GM12878 (cell line): ENCODE results near the gene RAD17. TPM values are rescaled to one million over a fixed set of nuclear protein-coding genes. Genes with fewer than 3 reads are reported as not detected.
A peak's percentile ranks its signal among the peaks of the same experiment; 100 is the strongest.

Experiments
- CREB1 ChIP-seq: IDR thresholded peaks from 2 replicates; pipeline ENCODE4 v1.6.1; 2012; ENCODE audit warnings: low read depth, mild to moderate bottlenecking, inconsistent platforms
- EP300 ChIP-seq, 2 experiments: fragments of 150-350 bp in 1 of 2; IDR thresholded peaks; 2 replicates each; pipeline ENCODE4 v1.6.1; 2011 to 2012; ENCODE audit warnings: low read depth in 2 of 2, low read length in 2 of 2, borderline replicate concordance in 1 of 2, improper control_type of control experiment in 1 of 2, inconsistent platforms in 1 of 2; ENCODE audit not compliant: control insufficient read depth in 1 of 2
- EZH2 ChIP-seq: IDR thresholded peaks from 2 replicates; pipeline ENCODE4 v1.6.1; 2012; ENCODE audit warnings: low read depth, mild to moderate bottlenecking, control low read depth, inconsistent platforms, low read length, borderline replicate concordance; ENCODE audit not compliant: control insufficient read depth
- FOXK2 ChIP-seq: fragments of 450-650 bp; IDR thresholded peaks from 2 replicates; pipeline ENCODE4 v1.6.1; 2017; ENCODE audit warnings: mild to moderate bottlenecking, moderate library complexity
- GATAD2B ChIP-seq: fragments of 450-650 bp; conservative IDR thresholded peaks from 2 replicates; pipeline ENCODE4 v1.6.1; 2017; ENCODE audit warnings: low read depth, mild to moderate bottlenecking, moderate library complexity
- HDAC2 ChIP-seq: fragments of 200-600 bp; sonication (generic); IDR thresholded peaks from 2 replicates; pipeline ENCODE4 v1.6.1; 2017
- KAT2A ChIP-seq: conservative IDR thresholded peaks from 2 replicates; pipeline ENCODE4 v1.6.1; 2011; ENCODE audit warnings: low read depth, low read length; ENCODE audit not compliant: control insufficient read depth
- MXI1 ChIP-seq: fragments of 150-350 bp; IDR thresholded peaks from 2 replicates; pipeline ENCODE4 v1.6.1; 2011; ENCODE audit warnings: low read depth, mild to moderate bottlenecking, inconsistent platforms, low read length, improper control_type of control experiment
- NFIC ChIP-seq: IDR thresholded peaks from 2 replicates; pipeline ENCODE4 v1.6.1; 2012; ENCODE audit warnings: low read depth, mild to moderate bottlenecking, inconsistent platforms, low read length, moderate library complexity
- NR2C2 ChIP-seq: IDR thresholded peaks from 2 replicates; pipeline ENCODE4 v1.6.1; 2011; ENCODE audit warnings: borderline replicate concordance, low read depth; ENCODE audit not compliant: control insufficient read depth, insufficient read length
- NRF1 ChIP-seq: conservative IDR thresholded peaks from 2 replicates; pipeline ENCODE4 v1.6.1; 2011; ENCODE audit warnings: mild to moderate bottlenecking, low read depth, low read length, improper control_type of control experiment
- PML ChIP-seq: IDR thresholded peaks from 2 replicates; pipeline ENCODE4 v1.6.1; 2012; ENCODE audit warnings: low read length, inconsistent platforms
- POLR2AphosphoS5 ChIP-seq: IDR thresholded peaks from 2 replicates; pipeline ENCODE4 v1.6.1; 2011; ENCODE audit warnings: mild to moderate bottlenecking, low read length, inconsistent platforms
- RAD21 ChIP-seq: IDR thresholded peaks from 2 replicates; pipeline ENCODE4 v1.6.1; 2011; ENCODE audit warnings: mild to moderate bottlenecking, low read depth, low read length, moderate library complexity; ENCODE audit not compliant: insufficient read depth
- RELA ChIP-seq: fragments of 450-650 bp; IDR thresholded peaks from 2 replicates; pipeline ENCODE4 v1.8.0; 2014; ENCODE audit warnings: borderline replicate concordance; ENCODE audit not compliant: partially characterized antibody
- SPI1 ChIP-seq: IDR thresholded peaks from 2 replicates; pipeline ENCODE4 v1.6.1; 2011; ENCODE audit warnings: low read depth, mild to moderate bottlenecking, low read length, moderate library complexity, borderline replicate concordance; ENCODE audit not compliant: insufficient read depth
- SRF ChIP-seq, 2 experiments: IDR thresholded peaks; 2 replicates each; pipeline ENCODE4 v1.6.1; 2011; ENCODE audit warnings: low read depth in 2 of 2, low read length in 2 of 2, mild to moderate bottlenecking in 1 of 2, moderate library complexity in 1 of 2
- SUPT20H ChIP-seq: IDR thresholded peaks from 2 replicates; pipeline ENCODE4 v1.6.1; 2011; ENCODE audit warnings: low read depth, mild to moderate bottlenecking, low read length, moderate library complexity, borderline replicate concordance; ENCODE audit not compliant: control insufficient read depth
- TCF12 ChIP-seq: IDR thresholded peaks from 2 replicates; pipeline ENCODE4 v1.6.1; 2011; ENCODE audit warnings: low read depth, mild to moderate bottlenecking, low read length
- YY1 ChIP-seq: IDR thresholded peaks from 2 replicates; pipeline ENCODE4 v1.6.1; 2011; ENCODE audit warnings: low read depth, mild to moderate bottlenecking, low read length
- ZNF384 ChIP-seq: IDR thresholded peaks from 2 replicates; pipeline ENCODE4 v1.6.1; 2012; ENCODE audit warnings: low read depth, mild to moderate bottlenecking, low read length, improper control_type of control experiment, borderline replicate concordance
- polyA plus RNA-seq, 11 experiments: library from polyadenylated mRNA; depleted of rRNA in 4 of 11; unstranded in 6 of 11; stranded (reverse) in 5 of 11; fragments of >200 nt; fragmentation: Nextera tagmentation in 4 of 11; fragmentation: Illumina TruSeq in 1 of 11; extraction: Ambion mirVana in 4 of 11; extraction: Trizol in 1 of 11; gene quantifications; 1 replicate in 1 of 11; 2 replicates in 10 of 11; pipeline versions ENCODE4 v1.2.1 to v1.2.3, GENCODE V29; 2011 to 2016; ENCODE audit warnings: inconsistent platforms in 2 of 11, missing spikeins in 2 of 11, low read depth in 1 of 11
- total RNA-seq, 4 experiments: library from RNA; depleted of rRNA in 3 of 4; stranded (reverse); fragments of >200 nt in 3 of 4; fragmentation: Illumina TruSeq in 1 of 4; extraction: Trizol in 1 of 4; gene quantifications; 2 replicates each; pipeline versions ENCODE4 v1.2.1 to v1.2.3, GENCODE V29; 2013 to 2021
- TF ChIP-seq, protein P1 (sequence below): IDR thresholded peaks from 2 replicates; pipeline ENCODE4 v1.6.1; 2012; ENCODE audit warnings: low read length, inconsistent platforms
- TF ChIP-seq, protein P2 (sequence below): fragments of 450-650 bp; formaldehyde crosslinking; IDR thresholded peaks from 2 replicates; pipeline ENCODE4 v1.4.0; 2020; ENCODE audit warnings: mild to moderate bottlenecking, moderate library complexity
- TF ChIP-seq, protein P3 (sequence below): fragments of 450-650 bp; IDR thresholded peaks from 2 replicates; pipeline ENCODE4 v1.6.1; 2017; ENCODE audit warnings: mild to moderate bottlenecking

RAD17 gene
- total and polyA plus RNA-seq, 10 of the 15 experiments (the other 5 are each of a cell fraction or from before 2014, with no cell fraction given), result 23.9 to 55.4 (median 44.5) TPM

DNA sequence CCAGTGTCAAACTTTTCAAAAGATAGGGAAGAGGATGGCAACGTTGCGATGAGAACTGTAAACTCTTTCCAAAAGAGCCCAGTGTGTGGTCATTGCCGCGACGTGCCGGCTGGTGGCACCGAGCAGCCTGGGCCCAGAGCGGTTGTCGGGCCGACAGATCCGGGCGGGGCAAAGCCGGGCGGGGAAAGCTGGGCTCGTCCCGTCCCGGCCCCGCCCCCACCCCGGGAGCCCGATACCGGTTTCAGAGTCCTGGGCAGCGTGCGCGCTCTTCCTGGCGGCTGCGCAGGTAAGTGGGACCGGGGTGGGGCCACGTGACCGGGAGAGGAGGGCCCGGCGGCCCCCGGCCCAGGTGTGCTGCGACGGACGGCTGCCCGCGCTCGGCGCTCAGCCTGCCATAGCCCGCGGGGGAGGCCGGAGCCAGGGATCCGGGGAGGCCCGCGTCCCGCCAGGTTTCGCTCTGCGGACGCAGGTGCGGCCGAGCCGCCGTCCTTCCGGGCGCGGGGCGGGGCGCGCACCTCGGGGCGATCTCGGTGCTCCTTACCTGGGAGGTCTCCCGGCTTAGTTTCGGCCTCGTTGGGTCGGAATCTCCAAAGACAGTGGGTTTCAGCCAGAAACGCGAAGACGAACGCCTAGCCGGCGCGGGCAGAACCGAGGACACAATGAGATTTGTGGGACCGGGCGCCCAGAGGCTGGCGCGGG is 45.4 kb downstream of the RAD17 start, which contains the start of gene MARVELD2 (continued):
- TF ChIP-seq YY1 (0 out of 2 replicates have a peak, but pooled peaks have one; percentile 3), CREB1 (no peak), NFIC (no peak), GATAD2B (peak; percentile 56; the same call in 1 of the 2 replicates), MXI1 (no peak), SUPT20H (no peak), NR2C2 (no peak), EZH2 (no peak), EP300 (IDR thresholded peaks at IDR 0.05; ENCODE audit: borderline replicate concordance in 1 of 2, control insufficient read depth in 1 of 2, low read depth in 2 of 2, low read length in 2 of 2) (no peak), HDAC2 (no peak), KAT2A (no peak), POLR2AphosphoS5 (no peak), TCF12 (peak; percentile 26; the same call in 1 of the 2 replicates), RELA (no peak), NRF1 (no peak), SRF (IDR thresholded peaks at IDR 0.05; ENCODE audit: low read depth in 2 of 2, low read length in 2 of 2) (0 out of 4 replicates have a peak, but pooled peaks of 1 of the 2 experiments have one; percentile 25), ZNF384 (no peak), FOXK2 (no peak), PML (no peak), SPI1 (no peak), RAD21 (peak; percentile 55)
- TF ChIP-seq, protein P1, sequence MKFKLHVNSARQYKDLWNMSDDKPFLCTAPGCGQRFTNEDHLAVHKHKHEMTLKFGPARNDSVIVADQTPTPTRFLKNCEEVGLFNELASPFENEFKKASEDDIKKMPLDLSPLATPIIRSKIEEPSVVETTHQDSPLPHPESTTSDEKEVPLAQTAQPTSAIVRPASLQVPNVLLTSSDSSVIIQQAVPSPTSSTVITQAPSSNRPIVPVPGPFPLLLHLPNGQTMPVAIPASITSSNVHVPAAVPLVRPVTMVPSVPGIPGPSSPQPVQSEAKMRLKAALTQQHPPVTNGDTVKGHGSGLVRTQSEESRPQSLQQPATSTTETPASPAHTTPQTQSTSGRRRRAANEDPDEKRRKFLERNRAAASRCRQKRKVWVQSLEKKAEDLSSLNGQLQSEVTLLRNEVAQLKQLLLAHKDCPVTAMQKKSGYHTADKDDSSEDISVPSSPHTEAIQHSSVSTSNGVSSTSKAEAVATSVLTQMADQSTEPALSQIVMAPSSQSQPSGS, result no peak
- TF ChIP-seq, protein P2, sequence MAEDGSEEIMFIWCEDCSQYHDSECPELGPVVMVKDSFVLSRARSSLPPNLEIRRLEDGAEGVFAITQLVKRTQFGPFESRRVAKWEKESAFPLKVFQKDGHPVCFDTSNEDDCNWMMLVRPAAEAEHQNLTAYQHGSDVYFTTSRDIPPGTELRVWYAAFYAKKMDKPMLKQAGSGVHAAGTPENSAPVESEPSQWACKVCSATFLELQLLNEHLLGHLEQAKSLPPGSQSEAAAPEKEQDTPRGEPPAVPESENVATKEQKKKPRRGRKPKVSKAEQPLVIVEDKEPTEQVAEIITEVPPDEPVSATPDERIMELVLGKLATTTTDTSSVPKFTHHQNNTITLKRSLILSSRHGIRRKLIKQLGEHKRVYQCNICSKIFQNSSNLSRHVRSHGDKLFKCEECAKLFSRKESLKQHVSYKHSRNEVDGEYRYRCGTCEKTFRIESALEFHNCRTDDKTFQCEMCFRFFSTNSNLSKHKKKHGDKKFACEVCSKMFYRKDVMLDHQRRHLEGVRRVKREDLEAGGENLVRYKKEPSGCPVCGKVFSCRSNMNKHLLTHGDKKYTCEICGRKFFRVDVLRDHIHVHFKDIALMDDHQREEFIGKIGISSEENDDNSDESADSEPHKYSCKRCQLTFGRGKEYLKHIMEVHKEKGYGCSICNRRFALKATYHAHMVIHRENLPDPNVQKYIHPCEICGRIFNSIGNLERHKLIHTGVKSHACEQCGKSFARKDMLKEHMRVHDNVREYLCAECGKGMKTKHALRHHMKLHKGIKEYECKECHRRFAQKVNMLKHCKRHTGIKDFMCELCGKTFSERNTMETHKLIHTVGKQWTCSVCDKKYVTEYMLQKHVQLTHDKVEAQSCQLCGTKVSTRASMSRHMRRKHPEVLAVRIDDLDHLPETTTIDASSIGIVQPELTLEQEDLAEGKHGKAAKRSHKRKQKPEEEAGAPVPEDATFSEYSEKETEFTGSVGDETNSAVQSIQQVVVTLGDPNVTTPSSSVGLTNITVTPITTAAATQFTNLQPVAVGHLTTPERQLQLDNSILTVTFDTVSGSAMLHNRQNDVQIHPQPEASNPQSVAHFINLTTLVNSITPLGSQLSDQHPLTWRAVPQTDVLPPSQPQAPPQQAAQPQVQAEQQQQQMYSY, result no peak
- TF ChIP-seq, protein P3, sequence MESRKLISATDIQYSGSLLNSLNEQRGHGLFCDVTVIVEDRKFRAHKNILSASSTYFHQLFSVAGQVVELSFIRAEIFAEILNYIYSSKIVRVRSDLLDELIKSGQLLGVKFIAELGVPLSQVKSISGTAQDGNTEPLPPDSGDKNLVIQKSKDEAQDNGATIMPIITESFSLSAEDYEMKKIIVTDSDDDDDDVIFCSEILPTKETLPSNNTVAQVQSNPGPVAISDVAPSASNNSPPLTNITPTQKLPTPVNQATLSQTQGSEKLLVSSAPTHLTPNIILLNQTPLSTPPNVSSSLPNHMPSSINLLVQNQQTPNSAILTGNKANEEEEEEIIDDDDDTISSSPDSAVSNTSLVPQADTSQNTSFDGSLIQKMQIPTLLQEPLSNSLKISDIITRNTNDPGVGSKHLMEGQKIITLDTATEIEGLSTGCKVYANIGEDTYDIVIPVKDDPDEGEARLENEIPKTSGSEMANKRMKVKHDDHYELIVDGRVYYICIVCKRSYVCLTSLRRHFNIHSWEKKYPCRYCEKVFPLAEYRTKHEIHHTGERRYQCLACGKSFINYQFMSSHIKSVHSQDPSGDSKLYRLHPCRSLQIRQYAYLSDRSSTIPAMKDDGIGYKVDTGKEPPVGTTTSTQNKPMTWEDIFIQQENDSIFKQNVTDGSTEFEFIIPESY, result no peak
